Measurements from ENCODE around the gene DNAH14. TPM values are rescaled to one million over a fixed set of nuclear protein-coding genes. Genes with fewer than 3 reads are reported as not detected.

The DNAH14 gene
- total and polyA plus RNA-seq, 10 of the 15 experiments (the other 5 are each of a cell fraction or from before 2014, with no cell fraction given) = 2.0 to 7.9 (median 4.8) TPM

- no peak for FAIRE-seq
- BruUV-seq (replicated peaks) = no TSS peak
- WGBS (ENCODE audit: insufficient coverage, insufficient replicate concordance, low lambda C conversion rate, missing lambda C conversion rate) = 93% methylated on average over 3 of the region's 3 CpGs
- no peak for ATAC-seq
- in situ Hi-C loops (cut with MboI) (no loop called here), intact Hi-C loops (cut with micrococcal nuclease; ENCODE audit: unreplicated experiment) (no loop called here)
- POLR2A ChIA-PET = no interaction called here
- RAD21 ChIA-PET (ENCODE audit: unreplicated experiment) = no interaction called here
- Histone ChIP-seq H3K9me3 (replicated peaks; ENCODE audit: control insufficient read depth, insufficient read depth, low read length) (no peaks in the 10 kb centered on the region), H3K79me2 (ENCODE audit: control insufficient read depth, insufficient read depth, low read length) (no peaks in the 10 kb centered on the region), H3K27me3 (replicated peaks in 1 of 2; ENCODE audit: control insufficient read depth in 2 of 2, insufficient read depth in 2 of 2, low read length in 1 of 2) (no peaks in the 10 kb centered on the region; a peak in 1 of 4 replicates), H3K4me1 (ENCODE audit: control insufficient read depth, insufficient read depth, low read length) (no peaks in the 10 kb centered on the region), H3K36me3 (ENCODE audit: control insufficient read depth in 2 of 2, insufficient read depth in 2 of 2, low read length in 1 of 2) (no peaks in the 10 kb centered on the region), H4K20me1 (ENCODE audit: control insufficient read depth, insufficient read depth) (no peaks in the 10 kb centered on the region), H3K4me3 (no peak overlapping the region), H3K4me2 (ENCODE audit: control insufficient read depth, insufficient read depth) (no peak overlapping the region), H3K9ac (ENCODE audit: control insufficient read depth, insufficient read depth, low read length) (no peak overlapping the region), H2AFZ (ENCODE audit: control insufficient read depth, low read depth, low read length) (no peak overlapping the region), H3K27ac (ENCODE audit: control insufficient read depth, insufficient read depth) (no peak overlapping the region)
- SMC1A ChIA-PET (ENCODE audit: uncharacterized antibody, unreplicated experiment) = no interaction called here
- no peak for DNase-seq (ENCODE audit: low read depth, low spot score)
- CTCF ChIA-PET = interaction anchor here (1.3 kb wide), 1 partner anchor 23 kb away, joined by 4 read pairs; no protein-coding TSS in a partner anchor
- TF ChIP-seq MTA2 (IDR thresholded peaks at IDR 0.05; ENCODE audit: low read depth) (no peak), MYB (IDR thresholded peaks at IDR 0.05; ENCODE audit: borderline replicate concordance, low read depth, low read length) (no peak), FOXK2 (IDR thresholded peaks at IDR 0.05) (no peak), MTA3 (IDR thresholded peaks at IDR 0.05; ENCODE audit: borderline replicate concordance, low read length) (no peak), ATF7 (IDR thresholded peaks at IDR 0.05; ENCODE audit: low read depth) (no peak), TCF12 (IDR thresholded peaks at IDR 0.05; ENCODE audit: low read depth, low read length) (no peak), CHD2 (IDR thresholded peaks at IDR 0.05; ENCODE audit: borderline replicate concordance, low read depth, low read length) (no peak), KDM1A (IDR thresholded peaks at IDR 0.05; ENCODE audit: borderline replicate concordance) (no peak), USF2 (IDR thresholded peaks at IDR 0.05; ENCODE audit: borderline replicate concordance, low read depth, low read length) (no peak), CTCF (IDR thresholded peaks at IDR 0.05 in 2 of 3, conservative IDR thresholded peaks at IDR 0.05 in 1 of 3; ENCODE audit: control insufficient read depth in 2 of 3, extremely low read depth in 1 of 3, insufficient read depth in 1 of 3, low read depth in 3 of 3, low read length in 3 of 3) (no peak), IKZF1 (conservative IDR thresholded peaks at IDR 0.05) (no peak), SIN3A (IDR thresholded peaks at IDR 0.05; ENCODE audit: low read depth, low read length) (no peak), GATAD2B (conservative IDR thresholded peaks at IDR 0.05; ENCODE audit: low read depth) (no peak)
- TF ChIP-seq, protein P1, sequence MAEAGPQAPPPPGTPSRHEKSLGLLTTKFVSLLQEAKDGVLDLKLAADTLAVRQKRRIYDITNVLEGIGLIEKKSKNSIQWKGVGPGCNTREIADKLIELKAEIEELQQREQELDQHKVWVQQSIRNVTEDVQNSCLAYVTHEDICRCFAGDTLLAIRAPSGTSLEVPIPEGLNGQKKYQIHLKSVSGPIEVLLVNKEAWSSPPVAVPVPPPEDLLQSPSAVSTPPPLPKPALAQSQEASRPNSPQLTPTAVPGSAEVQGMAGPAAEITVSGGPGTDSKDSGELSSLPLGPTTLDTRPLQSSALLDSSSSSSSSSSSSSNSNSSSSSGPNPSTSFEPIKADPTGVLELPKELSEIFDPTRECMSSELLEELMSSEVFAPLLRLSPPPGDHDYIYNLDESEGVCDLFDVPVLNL (IDR thresholded peaks at IDR 0.05; ENCODE audit: low read depth, low read length) = no peak
- TF ChIP-seq, protein P2, sequence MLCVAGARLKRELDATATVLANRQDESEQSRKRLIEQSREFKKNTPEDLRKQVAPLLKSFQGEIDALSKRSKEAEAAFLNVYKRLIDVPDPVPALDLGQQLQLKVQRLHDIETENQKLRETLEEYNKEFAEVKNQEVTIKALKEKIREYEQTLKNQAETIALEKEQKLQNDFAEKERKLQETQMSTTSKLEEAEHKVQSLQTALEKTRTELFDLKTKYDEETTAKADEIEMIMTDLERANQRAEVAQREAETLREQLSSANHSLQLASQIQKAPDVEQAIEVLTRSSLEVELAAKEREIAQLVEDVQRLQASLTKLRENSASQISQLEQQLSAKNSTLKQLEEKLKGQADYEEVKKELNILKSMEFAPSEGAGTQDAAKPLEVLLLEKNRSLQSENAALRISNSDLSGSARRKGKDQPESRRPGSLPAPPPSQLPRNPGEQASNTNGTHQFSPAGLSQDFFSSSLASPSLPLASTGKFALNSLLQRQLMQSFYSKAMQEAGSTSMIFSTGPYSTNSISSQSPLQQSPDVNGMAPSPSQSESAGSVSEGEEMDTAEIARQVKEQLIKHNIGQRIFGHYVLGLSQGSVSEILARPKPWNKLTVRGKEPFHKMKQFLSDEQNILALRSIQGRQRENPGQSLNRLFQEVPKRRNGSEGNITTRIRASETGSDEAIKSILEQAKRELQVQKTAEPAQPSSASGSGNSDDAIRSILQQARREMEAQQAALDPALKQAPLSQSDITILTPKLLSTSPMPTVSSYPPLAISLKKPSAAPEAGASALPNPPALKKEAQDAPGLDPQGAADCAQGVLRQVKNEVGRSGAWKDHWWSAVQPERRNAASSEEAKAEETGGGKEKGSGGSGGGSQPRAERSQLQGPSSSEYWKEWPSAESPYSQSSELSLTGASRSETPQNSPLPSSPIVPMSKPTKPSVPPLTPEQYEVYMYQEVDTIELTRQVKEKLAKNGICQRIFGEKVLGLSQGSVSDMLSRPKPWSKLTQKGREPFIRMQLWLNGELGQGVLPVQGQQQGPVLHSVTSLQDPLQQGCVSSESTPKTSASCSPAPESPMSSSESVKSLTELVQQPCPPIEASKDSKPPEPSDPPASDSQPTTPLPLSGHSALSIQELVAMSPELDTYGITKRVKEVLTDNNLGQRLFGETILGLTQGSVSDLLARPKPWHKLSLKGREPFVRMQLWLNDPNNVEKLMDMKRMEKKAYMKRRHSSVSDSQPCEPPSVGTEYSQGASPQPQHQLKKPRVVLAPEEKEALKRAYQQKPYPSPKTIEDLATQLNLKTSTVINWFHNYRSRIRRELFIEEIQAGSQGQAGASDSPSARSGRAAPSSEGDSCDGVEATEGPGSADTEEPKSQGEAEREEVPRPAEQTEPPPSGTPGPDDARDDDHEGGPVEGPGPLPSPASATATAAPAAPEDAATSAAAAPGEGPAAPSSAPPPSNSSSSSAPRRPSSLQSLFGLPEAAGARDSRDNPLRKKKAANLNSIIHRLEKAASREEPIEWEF (IDR thresholded peaks at IDR 0.05; ENCODE audit: insufficient replicate concordance, low read depth, low read length) = no peak
Measured at GRCh38 chr1:225341642-225342041, 412.2 kb downstream of the DNAH14 start.

All from GM12878 (cell line).